ENCODE data around the gene ZBTB3. TPM values are rescaled to one million over a fixed set of nuclear protein-coding genes. Genes with fewer than 3 reads are reported as not detected.

Gene ZBTB3
- 1 to 10 TPM; 5.6 to 9.6 (median 7.0) TPM for polyA plus RNA-seq (ENCODE audit: insufficient read depth in 1 of 5, insufficient read length in 5 of 5, low replicate concordance in 1 of 5)
- long read RNA-seq, donor 1: 0 reads
- long read RNA-seq, donor 2, partial matches to known transcripts: 0 of 4 reads
- long read RNA-seq, donor 2, other reads (novel, unspliced or antisense): 0 of 4 reads
- long read RNA-seq, donor 3, partial matches to known transcripts: 0 of 4 reads
- long read RNA-seq, donor 3, other reads (novel, unspliced or antisense): 0 of 4 reads
- long read RNA-seq, donor 4, partial matches to known transcripts: 0 of 2 reads
- long read RNA-seq, donor 4, other reads (novel, unspliced or antisense): 0 of 2 reads
- long read RNA-seq, donor 5, partial matches to known transcripts: 254 of 489 reads
- long read RNA-seq, donor 5, other reads (novel, unspliced or antisense): 235 of 489 reads
- long read RNA-seq, donor 6, partial matches to known transcripts: 0 of 2 reads
- long read RNA-seq, donor 6, other reads (novel, unspliced or antisense): 0 of 2 reads
- long read RNA-seq, donor 7, partial matches to known transcripts: 0 of 3 reads
- long read RNA-seq, donor 7, other reads (novel, unspliced or antisense): 0 of 3 reads
- long read RNA-seq, donor 8, partial matches to known transcripts: 67 of 140 reads
- long read RNA-seq, donor 8, other reads (novel, unspliced or antisense): 72 of 140 reads

DNA sequence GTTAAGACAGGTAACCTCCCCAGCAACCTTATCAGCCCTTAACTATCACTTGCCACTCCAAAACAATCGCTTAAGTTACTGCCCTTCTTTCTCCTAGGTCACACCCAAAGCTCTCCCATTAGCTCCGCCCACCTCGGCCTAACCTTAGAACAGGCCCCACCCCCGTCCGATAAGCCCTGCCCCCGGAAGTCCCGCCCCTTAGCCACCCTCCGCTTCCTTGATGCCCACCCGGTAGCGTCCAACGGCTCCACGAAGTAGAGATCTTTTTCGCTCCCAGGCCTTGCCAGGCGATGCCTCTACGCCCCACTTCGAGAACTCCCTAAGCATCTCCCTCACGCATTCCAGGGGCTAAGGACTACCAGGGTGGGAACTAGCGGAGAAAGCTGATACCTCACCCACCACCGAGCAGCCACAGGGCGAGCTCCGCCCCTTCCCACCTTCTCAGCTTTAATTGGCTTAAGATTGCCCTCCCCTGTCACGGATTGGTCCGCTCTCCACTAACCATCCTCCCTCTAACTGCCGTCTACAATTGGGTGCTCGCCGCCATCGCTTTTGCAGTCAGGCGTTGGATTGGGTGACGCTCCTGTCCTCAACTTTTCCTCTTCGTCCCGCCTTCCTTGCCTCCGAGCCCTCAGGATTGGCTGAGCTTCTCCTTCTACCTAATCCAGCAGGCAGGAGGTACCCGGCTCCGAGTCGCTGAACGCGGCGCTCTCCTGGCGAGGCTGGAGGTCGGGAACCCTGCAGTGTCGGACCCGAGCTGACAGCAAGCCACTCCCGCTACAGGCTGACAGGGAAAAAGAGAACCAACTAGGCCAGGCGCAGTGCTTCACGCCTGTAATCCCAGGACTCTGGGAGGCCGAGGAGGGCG, at the start of gene ZBTB3:
Gene ZBTB3 (minus strand): TSS at position 425 of the 868 bp plus-strand sequence. CDS start 496 bp downstream, outside the sequence.
- peak; percentile 95 to 98 for DNase-seq

- DNase-seq: no peak
Observed at GRCh38 chr11:62801071-62801470, 47.1 kb upstream of the ZBTB3 start.

GRCh38 chr11:62799486-62799885, 45.5 kb upstream of the ZBTB3 start:
- no peak for DNase-seq

DNA sequence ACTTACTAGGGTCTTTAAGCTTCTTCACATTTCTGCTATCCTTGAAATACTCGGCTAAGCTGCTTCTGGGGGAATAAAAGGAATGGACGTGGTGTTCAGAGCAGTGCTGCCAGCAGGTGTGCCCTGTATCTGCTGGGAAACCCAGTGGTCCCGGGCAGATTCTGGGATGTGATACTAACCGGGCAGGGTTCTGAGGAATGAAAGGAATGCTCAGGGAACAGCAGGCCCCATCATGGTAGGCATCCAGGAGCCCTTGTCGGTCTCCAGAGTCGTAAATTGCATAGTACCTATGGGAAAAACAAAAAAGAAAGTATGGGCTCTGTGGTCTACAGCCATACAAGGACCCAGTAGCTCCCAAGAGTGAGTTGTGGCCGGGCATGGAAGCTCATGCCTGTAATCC, 42.3 kb upstream of the ZBTB3 start:
- no peak for DNase-seq

GRCh38 chr11:62794201-62794775, 40.3 kb upstream of the ZBTB3 start:
- no peak for DNase-seq

GRCh38 chr11:62792202-62792575, 38.2 kb upstream of the ZBTB3 start:
- DNase-seq: peak; percentile 63 to 66

DNA sequence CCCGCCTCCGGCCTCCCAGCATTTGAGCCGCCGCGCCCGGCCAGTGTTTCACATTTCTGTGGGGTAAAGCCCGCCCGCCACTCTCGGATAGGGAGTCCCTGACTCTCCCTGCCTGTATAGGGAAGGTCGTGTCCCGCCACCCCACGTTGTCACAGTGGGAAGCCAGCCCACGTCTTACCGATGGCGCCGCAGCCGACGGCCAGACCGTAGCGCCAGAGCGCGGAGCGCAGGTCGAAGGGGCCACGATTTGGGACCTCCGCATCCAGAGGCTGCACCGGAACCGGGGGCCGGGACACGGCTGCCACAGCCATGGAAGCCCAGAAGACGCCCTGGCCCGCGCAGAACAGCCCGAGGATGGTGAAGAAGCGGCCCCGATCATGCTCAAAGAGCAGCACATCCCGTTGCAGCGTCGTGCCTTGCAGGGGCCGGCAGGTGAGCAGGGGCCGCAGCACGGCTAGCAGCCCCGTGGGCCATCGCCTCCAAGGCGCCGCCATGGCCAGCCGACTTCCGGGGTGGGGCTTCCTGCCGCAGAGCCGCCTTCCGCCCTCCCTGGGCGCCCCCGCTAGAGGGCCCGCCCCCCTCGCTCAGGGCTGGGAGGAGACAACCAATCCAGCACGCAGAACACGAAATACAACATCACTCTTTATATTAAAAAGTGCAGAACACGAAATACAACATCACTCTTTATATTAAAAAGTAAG, 37.7 kb upstream of the ZBTB3 start, which contains the start of gene TMEM223:
Gene TMEM223 (minus strand): TSS at position 506 of the 701 bp plus-strand sequence. CDS start 12 bp downstream, at position 494.
- peak; percentile 81 to 84 for DNase-seq

GRCh38 chr11:62789576-62789975, 35.6 kb upstream of the ZBTB3 start:
- no peak for DNase-seq

DNA sequence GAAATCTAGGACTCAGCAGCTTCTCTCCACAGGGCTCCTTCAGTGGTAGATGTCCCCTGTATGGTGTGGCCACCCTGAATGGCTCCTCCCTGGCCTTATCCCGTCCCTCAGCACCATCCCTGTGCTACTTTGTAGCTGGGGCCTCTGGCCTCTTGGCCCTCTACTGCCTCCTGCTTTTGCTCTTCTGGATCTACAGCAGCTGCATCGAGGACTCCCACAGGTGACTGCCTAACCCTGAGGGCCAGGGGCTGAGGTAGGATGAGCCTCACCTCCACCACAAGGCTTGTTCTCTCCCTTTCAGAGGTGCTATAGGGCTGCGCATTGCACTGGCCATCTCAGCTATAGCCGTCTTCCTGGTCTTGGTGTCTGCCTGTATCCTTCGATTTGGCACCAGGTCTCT, 35.0 kb upstream of the ZBTB3 start:
- no peak for DNase-seq

DNA sequence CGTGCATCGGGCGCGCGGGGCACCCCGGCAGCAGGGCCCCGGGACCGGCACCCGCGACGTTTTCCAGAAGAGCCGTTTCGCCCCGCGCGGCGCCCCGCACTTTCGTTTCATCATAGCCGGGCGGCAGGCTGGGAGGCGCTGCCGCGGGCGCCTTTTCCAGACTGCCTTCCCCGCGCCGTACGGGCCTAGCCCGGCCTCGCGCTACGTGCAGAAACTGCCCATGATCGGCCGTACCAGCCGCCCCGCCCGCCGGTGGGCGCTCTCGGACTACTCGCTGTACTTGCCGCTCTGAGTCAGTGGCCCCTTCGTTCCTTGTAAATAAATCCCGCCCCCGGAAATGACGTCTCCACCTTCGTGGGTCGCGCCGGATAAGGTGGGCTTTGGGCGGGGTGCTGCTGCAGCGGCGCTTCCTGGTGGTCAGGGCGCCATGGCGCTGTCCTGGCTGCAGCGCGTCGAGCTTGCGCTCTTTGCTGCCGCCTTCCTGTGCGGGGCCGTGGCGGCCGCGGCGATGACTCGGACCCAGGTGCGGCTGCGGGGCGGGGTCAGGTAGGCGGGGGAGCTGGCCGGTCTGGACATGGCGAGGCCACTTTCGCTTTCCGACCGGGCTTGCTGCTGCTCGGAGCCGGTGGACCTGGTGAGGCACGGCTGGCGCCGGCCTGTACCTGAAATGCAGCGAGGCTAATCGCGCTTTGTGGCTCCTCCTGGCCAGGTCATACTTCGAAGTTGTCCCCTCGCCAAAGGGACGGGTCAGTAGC, 33.2 kb upstream of the ZBTB3 start, which contains the start of gene TMEM179B:
Gene TMEM179B (plus strand): TSS at position 398 of the 755 bp plus-strand sequence. CDS start 30 bp downstream, at position 428.
- DNase-seq: peak; percentile 96 to 97

DNA sequence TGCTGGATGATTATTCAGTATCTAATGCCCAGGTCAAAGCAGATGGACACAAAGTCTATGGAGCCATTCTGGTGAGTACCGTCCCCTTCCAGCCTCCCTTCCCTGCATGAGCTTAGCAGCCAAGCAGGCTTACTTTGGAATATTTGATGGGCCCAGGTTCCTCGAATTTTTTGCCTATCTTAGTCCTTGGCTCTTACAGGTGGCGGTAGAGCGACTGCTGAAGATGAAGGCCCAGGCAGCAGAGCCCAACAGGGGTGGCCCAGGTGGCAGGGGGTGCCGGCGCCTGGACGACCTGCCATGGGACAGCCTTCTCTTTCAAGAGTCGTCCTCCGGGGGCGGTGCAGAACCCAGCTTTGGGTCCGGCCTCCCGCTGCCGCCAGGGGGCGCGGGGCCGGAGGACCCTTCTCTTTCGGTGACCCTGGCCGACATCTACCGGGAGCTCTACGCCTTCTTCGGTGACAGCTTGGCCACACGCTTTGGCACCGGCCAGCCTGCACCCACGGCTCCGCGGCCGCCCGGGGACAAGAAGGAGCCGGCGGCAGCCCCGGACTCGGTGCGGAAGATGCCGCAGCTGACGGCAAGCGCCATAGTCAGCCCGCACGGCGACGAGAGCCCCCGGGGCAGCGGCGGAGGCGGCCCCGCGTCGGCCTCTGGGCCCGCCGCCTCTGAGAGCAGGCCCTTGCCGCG, 32.5 kb upstream of the ZBTB3 start:
- peak; percentile 85 to 89 for DNase-seq

GRCh38 chr11:62782753-62783152, 28.8 kb upstream of the ZBTB3 start:
- no peak for DNase-seq

DNA sequence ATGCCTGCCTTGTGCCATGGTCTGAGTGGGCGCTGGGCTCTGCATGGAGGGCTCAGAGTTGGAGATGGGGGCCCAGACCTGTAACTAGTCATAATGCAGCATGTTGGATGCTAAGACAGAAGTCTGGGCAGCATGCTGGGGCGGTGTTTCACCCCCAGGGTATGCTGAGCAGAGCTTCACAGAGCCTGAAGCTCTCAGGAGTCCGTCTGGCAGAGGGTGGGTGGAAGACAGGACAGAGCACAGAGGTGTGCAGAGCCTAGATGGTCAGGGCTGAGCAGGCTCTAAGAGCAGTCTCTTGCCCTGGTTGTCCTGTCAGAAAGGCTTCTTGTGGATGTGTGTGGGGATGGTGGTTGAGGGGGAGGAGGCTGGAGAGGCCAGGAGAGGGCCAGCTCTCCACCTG, 24.5 kb upstream of the ZBTB3 start:
- no peak for DNase-seq

- DNase-seq: no peak
Observed at GRCh38 chr11:62777389-62777788, 23.4 kb upstream of the ZBTB3 start.

- DNase-seq: no peak
Observed at GRCh38 chr11:62775646-62776045, 21.7 kb upstream of the ZBTB3 start.

GRCh38 chr11:62774407-62774806, 20.4 kb upstream of the ZBTB3 start:
- no peak for DNase-seq

DNA sequence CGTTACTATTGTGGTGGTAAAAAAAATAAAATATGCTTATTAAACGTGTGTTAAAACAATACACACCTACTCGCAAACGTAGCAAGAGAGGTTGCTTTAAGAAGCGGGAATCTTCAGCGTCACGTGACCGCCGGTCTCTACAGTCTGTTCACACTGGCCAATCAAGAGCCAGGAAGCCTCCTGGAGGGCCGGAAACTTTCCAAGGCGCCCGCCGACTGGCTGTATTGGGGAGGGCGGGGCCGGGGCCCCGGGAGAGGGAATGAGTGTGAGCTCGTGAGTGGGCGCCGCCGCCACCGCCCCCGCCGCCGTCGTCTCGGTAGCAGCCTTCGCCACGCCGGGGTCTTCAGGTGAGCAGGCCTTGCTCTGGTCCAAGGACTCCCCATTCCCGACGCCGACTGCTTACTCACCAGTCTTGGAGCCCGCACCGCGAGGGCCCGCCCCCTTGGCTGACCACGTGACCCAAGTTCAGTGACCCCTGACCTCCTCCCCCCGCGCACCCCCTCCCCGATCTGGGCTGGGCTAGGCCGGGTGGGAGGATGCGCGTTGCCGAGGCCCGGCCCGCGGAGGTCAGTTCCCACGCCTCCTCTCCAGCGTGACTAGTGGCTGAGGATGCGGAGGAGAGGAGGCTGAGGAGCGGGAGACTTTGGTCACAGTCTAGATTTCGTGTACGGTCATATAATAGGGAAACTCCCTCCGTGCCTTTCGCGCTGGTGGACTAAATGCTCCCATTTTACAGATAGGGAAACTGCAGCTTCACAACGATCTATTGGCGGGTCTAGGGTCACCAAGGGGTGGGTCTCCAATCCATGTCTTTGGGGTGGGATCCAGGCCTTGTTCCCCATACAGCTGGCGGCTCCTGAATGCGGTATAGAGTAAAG, 17.4 kb upstream of the ZBTB3 start, which contains the start of gene TAF6L:
Gene TAF6L (plus strand): TSS at position 253 of the 878 bp plus-strand sequence. CDS start 4,388 bp downstream, outside the sequence.
- DNase-seq: peak; percentile 95

DNA sequence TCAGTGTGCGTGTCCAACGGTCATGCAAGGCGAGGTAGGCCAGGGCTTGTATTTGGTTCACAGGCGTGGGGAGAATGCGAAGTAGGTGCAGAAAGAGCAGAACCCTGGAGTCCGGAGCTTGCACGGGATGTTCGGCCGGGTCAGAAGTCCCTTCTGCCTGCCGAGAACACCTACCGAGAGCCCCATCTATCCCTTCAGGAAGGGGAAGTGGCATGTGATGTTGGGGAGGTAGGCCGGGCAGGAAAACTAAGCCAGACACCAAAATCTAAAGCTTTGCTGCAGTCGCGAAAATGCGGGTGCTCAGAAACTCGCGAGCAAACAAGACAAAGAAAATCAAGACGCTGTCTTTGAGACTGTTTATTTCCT, 16.8 kb upstream of the ZBTB3 start:
- no peak for DNase-seq
